Central memory CD8-positive, alpha-beta T cell (primary cell): ENCODE measurements around the gene ARRDC2.
"Not testable (repeated sequence)": the region's sequence is repeated elsewhere in the genome, so short reads cannot be mapped to it uniquely, and the experiment has no call there.

Source experiments
- ATAC-seq: fragments of 150-1000 bp; cut with Tn5 transposase; replicated peaks from 2 replicates; pipeline ENCODE4 v1.10.0; 2022; ENCODE audit warnings: mild to moderate bottlenecking, moderate FRiP score, moderate number of reproducible peaks; ENCODE audit not compliant: poor library complexity, severe bottlenecking; ENCODE audit errors: extremely low read depth
- DNase-seq, 2 donors: peaks; one replicate each; pipeline ENCODE4 v3.0.0; 2021; ENCODE audit warnings: low spot score in 2 of 2
- H3K27ac Mint-ChIP-seq: one replicate; pipeline ENCODE4 v1.8.0; 2022; ENCODE audit warnings: low read depth, mild to moderate bottlenecking, moderate library complexity, mixed read lengths
- H3K27me3 Mint-ChIP-seq: one replicate; pipeline ENCODE4 v1.8.0; 2022; ENCODE audit warnings: mixed read lengths
- H3K36me3 Mint-ChIP-seq: one replicate; pipeline ENCODE4 v1.8.0; 2022; ENCODE audit warnings: mild to moderate bottlenecking, moderate library complexity, mixed read lengths; ENCODE audit not compliant: insufficient read depth
- H3K4me1 Mint-ChIP-seq: one replicate; pipeline ENCODE4 v1.8.0; 2022; ENCODE audit warnings: mixed read lengths
- H3K4me3 Mint-ChIP-seq: one replicate; pipeline ENCODE4 v1.8.0; 2022; ENCODE audit warnings: mild to moderate bottlenecking, moderate library complexity, mixed read lengths
- H3K9me3 Mint-ChIP-seq: one replicate; pipeline ENCODE4 v1.8.0; 2022; ENCODE audit warnings: mixed read lengths

The ARRDC2 gene

DNA sequence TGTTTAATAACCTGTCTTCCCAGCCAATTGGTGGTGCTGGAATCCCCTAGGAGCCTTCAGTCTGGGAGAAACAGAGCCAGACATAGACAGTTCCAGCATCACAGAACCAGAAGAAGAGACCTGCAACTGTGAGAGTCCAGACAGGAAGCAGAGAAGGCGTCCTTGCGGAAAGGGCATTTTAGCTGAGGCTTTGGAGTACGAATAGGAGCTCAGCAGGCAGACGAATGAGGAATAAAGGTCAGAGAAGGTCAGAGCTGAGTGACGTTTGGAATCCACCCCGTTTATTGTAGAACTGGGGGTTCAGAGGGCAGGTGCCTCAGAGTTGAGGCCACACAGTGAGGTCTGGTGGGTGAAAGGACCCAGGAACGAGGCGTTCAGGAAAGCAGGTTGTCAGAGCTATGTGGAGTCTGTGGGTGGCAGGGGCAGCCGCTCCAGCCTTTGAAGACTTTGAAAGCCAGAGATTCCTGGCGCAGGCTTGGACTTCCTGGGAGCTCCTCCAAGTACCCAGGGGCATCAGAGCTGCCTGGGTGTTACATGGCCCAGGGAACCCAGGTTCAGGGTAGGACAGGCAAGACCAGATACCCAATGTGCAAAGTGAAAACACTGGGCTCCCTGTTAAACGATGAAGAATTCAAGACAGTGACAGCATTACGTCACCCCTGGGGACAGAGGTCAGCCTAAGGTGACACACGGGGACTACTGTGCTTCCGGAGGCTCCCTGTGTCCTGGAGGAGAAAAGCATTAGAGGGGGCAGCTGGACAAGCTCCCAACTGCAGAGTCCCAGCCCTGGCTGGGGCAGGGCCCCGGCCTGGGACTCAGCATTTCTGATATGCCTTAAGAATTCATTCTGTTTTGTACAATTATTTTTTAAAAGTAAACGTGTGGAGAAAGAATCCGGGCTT is 5.5 kb downstream of the ARRDC2 start:
- H3K36me3 Mint-ChIP-seq: peaks cover 56% of the 10 kb centered on the region
- peak overlapping the region; percentile 4 for H3K4me3 Mint-ChIP-seq
- no peak for ATAC-seq

DNA sequence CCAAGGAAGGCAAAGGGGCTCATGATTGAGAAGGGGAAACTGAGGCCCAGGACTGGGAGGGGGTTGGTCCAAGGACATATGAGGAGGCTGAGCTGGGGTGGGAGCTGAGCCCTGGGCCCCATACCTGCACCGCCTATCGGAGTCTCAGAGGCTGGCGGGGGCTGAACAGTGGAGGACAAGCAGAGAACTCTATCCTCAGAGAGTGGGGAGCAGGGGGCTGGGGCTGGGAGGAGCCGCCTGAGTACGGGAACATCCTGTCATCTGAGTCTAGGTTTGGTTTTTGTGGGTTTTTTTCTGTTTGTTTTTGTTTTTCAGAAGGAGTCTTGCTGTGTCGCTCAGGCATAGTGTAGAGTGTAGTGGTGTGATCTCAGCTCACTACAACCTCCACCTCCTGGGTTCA is 6.2 kb downstream of the ARRDC2 start:
- Mint-ChIP-seq H3K4me3 (peak overlapping the region; percentile 4), H3K27ac (peak overlapping the region; percentile 80), H3K9me3 (no peaks in the 10 kb centered on the region), H3K27me3 (no peaks in the 10 kb centered on the region), H3K36me3 (peaks cover 49% of the 10 kb centered on the region), H3K4me1 (peaks cover 24% of the 10 kb centered on the region)
- ATAC-seq: peak; percentile 61
- no peak for DNase-seq

More for the DNA sequence above, 5.5 kb downstream of the ARRDC2 start:
- Mint-ChIP-seq H3K9me3 (no peaks in the 10 kb centered on the region), H3K27me3 (no peaks in the 10 kb centered on the region), H3K4me1 (peaks cover 24% of the 10 kb centered on the region), H3K27ac (peak overlapping the region; percentile 80)
- no peak for DNase-seq

DNA sequence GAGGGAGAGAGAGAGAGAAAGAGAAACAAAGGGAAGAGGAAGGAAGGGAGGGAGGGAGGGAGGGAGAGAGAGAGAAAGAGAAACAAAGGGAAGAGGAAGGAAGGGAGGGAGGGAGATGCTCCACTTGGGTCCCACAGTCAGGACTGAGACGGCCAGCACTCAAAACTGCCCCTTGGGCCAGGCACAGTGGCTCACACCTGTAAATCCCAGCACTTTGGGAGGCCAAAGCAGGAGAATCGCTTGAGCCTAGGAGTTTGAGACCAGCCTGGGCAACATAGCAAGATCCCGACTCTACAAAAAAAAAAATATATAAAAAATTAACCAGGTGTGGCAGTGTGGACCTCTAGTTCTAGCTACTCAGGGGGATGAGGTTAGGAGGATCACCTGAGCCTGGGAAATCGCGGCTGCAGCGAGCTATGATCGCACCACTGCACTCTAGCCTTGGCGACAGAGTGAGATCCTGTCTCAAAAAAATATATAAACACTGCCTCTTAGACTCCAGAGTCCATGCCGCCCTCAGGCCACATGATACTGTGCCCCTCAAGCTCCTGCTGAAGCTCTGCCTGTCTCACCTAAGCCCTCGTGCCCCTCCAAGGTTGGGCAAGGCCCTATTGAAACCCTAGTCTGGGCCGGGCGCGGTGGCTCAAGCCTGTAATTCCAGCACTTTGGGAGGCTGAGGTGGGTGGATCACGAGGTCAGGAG is 8.4 kb downstream of the ARRDC2 start:
- DNase-seq: no peak
- no peaks in the 10 kb centered on the region for H3K9me3 Mint-ChIP-seq
- no peak for ATAC-seq

GRCh38 chr19:18017275-18018083 is 9.5 kb downstream of the ARRDC2 start:
- no peak overlapping the region for H3K4me3 Mint-ChIP-seq
- ATAC-seq: no peak

More for the DNA sequence above, 8.4 kb downstream of the ARRDC2 start:
- no peak overlapping the region for H3K27ac Mint-ChIP-seq
- no peak overlapping the region for H3K4me3 Mint-ChIP-seq
- H3K27me3 Mint-ChIP-seq: no peaks in the 10 kb centered on the region
- peaks cover 33% of the 10 kb centered on the region for H3K4me1 Mint-ChIP-seq
- peaks cover 35% of the 10 kb centered on the region for H3K36me3 Mint-ChIP-seq

DNA sequence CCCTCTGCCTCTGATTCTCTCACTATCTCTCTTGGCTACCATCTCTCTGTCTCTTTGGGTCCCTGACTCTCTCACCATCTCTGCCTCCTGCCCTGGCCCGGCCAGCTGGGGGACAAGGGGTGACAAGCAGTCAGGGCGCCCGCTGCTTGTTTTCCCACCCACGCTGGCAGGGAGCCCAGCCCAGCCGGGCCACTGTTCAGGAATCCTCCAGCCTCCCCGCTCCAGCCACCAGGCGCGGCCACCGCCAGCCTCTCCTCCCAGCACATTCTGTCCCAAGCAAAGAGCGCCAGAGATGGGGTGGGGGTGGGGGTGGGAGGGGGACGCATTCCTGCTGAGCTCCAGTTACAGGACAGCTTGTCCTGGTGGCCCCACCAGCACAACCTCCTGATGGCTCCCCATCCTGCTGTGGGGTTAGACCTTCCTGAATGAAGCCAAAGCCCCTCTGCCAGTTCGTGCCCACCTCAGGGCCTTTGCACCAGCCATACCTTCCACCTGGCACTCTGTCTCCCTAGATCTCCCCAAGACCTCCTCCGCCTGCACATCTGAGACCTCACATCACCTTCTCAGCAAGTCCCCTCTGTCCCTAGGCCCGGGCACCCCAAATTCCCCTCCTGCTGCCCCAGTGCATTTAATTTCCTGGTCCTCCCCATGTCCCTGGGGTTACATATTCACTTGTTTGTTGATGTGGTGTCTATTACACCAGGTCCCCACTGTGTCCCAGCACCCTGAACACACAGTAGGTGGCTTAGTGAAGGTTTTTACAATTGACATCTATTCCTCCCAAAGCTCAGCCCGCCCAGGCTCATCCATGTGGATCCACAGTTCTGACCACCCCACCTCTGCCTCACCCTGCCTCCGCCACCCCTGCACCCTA is 12.5 kb downstream of the ARRDC2 start:
- ATAC-seq (no peak), DNase-seq (no peak)
- Mint-ChIP-seq H3K9me3 (no peaks in the 10 kb centered on the region), H3K27me3 (no peaks in the 10 kb centered on the region), H3K27ac (peak overlapping the region; percentile 12), H3K4me1 (peaks cover 38% of the 10 kb centered on the region), H3K36me3 (peaks cover 7% of the 10 kb centered on the region), H3K4me3 (peak overlapping the region; percentile 29)

More at GRCh38 chr19:18017275-18018083, 9.5 kb downstream of the ARRDC2 start:
- H3K27ac Mint-ChIP-seq: peak overlapping the region; percentile 49
- peaks cover 44% of the 10 kb centered on the region for H3K4me1 Mint-ChIP-seq
- no peaks in the 10 kb centered on the region for H3K27me3 Mint-ChIP-seq
- no peak for DNase-seq
- H3K9me3 Mint-ChIP-seq: no peaks in the 10 kb centered on the region
- peaks cover 25% of the 10 kb centered on the region for H3K36me3 Mint-ChIP-seq

DNA sequence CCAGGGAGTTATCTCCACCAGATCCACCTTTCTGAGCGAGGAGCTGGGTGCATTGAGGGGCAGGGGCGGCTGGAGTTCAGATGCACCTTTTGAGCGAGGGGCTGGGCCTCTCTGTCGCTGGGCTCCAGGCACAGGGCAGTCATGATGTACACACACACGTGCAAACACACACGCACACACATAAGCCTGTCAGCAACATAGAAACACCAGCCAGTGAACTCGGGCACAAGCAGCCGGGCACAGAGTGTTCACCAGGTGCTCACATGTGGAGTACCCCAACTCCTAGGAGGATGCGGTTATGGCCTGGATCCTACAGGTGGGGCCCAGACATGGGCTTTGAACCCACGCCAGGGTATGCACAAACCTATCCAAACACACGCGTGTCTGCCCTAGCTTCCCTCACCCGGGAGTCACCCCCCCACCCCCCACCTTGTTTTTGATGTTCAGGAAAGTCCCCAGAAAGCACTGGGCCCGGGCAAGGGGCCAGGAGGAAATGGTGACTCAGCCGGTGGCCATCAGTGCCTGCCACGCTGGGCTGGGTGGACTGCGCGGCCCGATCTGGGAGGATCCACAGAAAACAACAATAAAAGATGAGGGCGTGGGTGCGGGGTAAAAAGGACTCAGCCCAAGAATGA is 13.3 kb downstream of the ARRDC2 start:
- Mint-ChIP-seq H3K4me1 (peaks cover 38% of the 10 kb centered on the region), H3K9me3 (no peaks in the 10 kb centered on the region)

GRCh38 chr19:18023622-18024251 is 15.8 kb downstream of the ARRDC2 start:
- Mint-ChIP-seq H3K27ac (peak overlapping the region; percentile 63), H3K4me3 (peak overlapping the region; percentile 43), H3K4me1 (peaks cover 33% of the 10 kb centered on the region), H3K9me3 (no peaks in the 10 kb centered on the region), H3K36me3 (peaks cover 8% of the 10 kb centered on the region), H3K27me3 (no peaks in the 10 kb centered on the region)
- ATAC-seq: peak; percentile 76
- peak in 1 of 2 donors; percentile 44 for DNase-seq

More for the DNA sequence above, 13.3 kb downstream of the ARRDC2 start:
- Mint-ChIP-seq H3K27ac (peak overlapping the region; percentile 89), H3K36me3 (peaks cover 8% of the 10 kb centered on the region), H3K27me3 (no peaks in the 10 kb centered on the region), H3K4me3 (peak overlapping the region; percentile 29)
- ATAC-seq: peak; percentile 57
- no peak for DNase-seq

- Mint-ChIP-seq H3K4me3 (no peak overlapping the region), H3K27ac (no peak overlapping the region), H3K27me3 (no peaks in the 10 kb centered on the region), H3K4me1 (peaks cover 20% of the 10 kb centered on the region), H3K36me3 (peaks cover 5% of the 10 kb centered on the region), H3K9me3 (no peaks in the 10 kb centered on the region)
- no peak for ATAC-seq
- DNase-seq: no peak
Observed at GRCh38 chr19:18027151-18027550, 19.2 kb downstream of the ARRDC2 start.

DNA sequence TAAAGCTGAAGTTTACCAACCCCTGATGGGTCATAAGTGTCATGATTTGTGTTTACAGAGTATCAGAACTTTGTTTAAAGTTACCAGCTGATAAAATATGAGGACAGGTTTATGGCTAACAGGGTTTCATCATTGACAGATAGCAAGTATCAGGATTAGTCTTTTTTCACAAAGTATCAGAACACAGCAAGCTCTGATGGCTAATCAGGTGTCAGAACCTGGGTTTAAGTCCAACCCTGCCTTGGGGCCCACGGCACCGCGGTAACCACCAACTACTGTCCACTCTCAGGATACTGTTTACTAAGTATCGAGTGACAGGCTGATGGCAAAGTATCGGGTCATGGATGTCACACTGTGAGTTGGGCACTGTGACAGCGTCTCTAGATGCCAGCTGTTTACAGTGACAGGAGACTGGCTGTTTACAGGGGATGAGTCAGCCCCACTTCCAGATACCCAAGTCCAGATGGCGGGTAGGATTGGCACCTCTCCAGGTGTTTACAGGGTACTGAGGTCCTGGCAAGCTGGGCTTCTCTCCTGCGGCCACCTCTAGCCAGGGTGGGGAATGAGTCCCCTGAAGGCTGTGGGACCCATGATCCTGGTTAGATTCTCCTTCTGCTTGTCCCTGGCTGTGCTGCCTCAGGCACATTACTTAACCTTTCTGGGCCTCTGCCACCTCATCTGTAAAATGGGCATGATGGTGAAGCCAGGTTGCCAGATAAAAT is 21.8 kb downstream of the ARRDC2 start:
- peaks cover 4% of the 10 kb centered on the region for H3K4me1 Mint-ChIP-seq
- H3K4me3 Mint-ChIP-seq: no peak overlapping the region
- peaks cover 2% of the 10 kb centered on the region for H3K36me3 Mint-ChIP-seq
- H3K27ac Mint-ChIP-seq: no peak overlapping the region
- H3K9me3 Mint-ChIP-seq: no peaks in the 10 kb centered on the region
- DNase-seq (no peak), ATAC-seq (no peak)
- H3K27me3 Mint-ChIP-seq: no peaks in the 10 kb centered on the region

DNA sequence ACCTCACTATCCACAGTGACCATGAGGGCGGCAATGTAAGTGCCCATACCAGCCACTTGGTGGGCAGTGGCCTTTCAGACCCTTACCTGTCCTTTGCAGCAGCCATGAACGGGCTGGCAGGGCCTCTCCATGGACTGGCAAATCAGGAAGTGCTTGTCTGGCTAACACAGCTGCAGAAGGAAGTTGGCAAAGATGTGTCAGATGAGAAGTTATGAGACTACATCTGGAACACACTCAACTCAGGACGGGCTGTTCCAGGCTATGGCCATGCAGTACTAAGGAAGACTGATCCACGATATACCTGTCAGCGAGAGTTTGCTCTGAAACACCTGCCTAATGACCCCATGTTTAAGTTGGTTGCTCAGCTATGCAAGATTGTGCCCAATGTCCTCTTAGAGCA is 23.4 kb downstream of the ARRDC2 start:
- ATAC-seq, H3K27ac Mint-ChIP-seq, DNase-seq, H3K36me3 Mint-ChIP-seq, H3K4me1 Mint-ChIP-seq, H3K9me3 Mint-ChIP-seq, H3K27me3 Mint-ChIP-seq, H3K4me3 Mint-ChIP-seq: not testable (repeated sequence)
